GM19238 (cell line): Measurements from ENCODE around the gene GLDC.
"Not testable (repeated sequence)": the region's sequence is repeated elsewhere in the genome, so short reads cannot be mapped to it uniquely, and the experiment has no call there.

ENCODE experiments used
- DNase-seq: peaks from one replicate; pipeline ENCODE4 v3.0.0; 2011; ENCODE audit warnings: low spot score; ENCODE audit not compliant: insufficient read length

GLDC gene

DNA sequence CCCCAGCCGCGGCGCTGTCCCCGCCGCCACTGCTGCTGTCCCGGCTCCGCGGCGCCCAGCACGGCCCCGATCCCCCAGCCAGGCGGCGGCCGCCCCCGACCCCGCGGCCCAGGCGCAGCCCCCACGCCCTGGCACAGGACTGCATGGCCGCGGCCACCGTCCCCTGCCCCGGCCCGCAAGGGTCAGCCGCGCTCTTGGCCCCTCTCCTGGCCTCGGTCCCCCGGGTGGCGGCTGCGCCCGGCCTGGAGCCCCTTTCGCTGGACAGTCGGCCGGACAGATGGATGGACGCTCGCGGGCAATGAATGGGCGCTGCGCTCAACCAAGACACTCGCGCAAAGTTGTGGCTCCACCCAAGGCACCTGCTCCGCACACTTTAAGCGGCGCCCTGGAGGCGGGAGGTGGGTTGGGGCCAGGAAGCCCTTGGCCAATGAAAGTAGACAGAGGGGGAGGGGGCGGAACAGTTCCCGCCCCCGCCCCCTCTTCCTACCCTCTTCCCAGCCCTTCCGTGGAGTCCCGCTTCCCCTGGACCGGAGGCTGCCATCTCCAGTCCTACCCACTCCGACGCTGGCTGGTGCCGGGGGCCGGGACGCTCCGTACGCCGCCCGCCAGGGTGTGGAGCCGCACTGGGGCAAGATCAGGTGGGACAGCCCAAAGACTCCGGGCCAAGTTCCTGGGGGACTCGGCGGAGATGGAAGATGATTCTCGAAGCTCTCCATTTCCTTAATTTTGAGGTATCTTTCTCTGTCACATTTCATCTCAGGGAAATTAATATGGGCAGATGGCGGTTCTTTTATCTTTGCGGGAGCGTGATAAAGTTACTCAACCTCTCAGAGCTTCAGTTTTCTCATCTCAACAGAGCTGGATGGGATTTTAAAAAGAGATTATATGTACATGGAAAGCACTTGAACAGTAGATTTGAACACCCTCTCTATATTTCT lies at the start of gene GLDC:
Gene GLDC, minus strand, starts transcription at position 375 of the 938 bp plus-strand sequence. Its CDS starts 230 bp downstream, at position 145.
- DNase-seq = peak; percentile 89

DNA sequence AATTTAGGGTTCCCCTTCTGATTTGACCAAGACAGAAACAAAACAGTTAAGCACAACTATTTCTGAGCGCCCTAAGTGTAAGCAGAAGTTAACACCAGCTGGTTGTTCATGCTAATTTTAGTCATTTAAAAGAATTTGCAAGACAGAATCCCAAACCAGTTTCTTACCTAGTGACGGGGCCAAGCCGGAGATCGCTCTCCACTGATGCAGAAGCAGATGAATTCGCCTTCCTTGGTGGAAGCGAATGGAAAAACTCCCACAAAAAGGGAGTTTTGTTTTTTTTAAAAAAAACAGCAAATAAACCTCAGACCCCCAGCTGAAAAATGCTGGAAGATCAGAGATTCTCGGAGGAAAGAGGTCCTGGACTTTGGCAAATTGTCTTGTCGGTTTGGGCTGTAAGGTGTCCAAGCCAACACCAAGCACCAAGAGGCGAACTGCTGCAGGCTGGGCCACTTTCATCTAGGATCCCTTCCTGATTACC lies 47.4 kb upstream of the GLDC start:
- no peak for DNase-seq

GRCh38 chr9:6692433-6692832 lies 46.9 kb upstream of the GLDC start:
- DNase-seq = no peak

DNA sequence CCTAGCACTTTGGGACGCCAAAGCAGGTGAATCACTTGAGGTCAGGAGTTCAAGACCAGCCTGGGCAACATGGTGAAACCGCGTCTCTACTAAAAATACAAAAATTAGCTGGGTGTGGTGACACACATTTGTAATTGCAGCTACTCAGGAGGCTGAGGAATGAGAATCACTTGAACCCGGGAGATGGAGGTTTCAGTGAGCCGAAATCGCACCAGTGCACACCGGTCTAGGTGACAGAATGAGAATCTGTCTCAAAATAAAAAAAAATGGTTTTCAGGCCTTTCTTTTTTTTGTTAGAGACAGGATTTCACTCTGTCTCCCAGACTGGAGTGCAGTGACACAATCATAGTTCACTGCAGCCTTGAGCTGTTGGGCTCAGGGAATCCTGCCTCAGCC lies 45.1 kb upstream of the GLDC start:
- not testable (repeated sequence) for DNase-seq

- no peak for DNase-seq
These were observed 44.6 kb upstream of the GLDC start for GRCh38 chr9:6689893-6690674.

- DNase-seq = no peak
These were observed 41.7 kb upstream of the GLDC start for GRCh38 chr9:6687180-6687579.

- DNase-seq = no peak
These were observed 40.9 kb upstream of the GLDC start for GRCh38 chr9:6686396-6686795.

DNA sequence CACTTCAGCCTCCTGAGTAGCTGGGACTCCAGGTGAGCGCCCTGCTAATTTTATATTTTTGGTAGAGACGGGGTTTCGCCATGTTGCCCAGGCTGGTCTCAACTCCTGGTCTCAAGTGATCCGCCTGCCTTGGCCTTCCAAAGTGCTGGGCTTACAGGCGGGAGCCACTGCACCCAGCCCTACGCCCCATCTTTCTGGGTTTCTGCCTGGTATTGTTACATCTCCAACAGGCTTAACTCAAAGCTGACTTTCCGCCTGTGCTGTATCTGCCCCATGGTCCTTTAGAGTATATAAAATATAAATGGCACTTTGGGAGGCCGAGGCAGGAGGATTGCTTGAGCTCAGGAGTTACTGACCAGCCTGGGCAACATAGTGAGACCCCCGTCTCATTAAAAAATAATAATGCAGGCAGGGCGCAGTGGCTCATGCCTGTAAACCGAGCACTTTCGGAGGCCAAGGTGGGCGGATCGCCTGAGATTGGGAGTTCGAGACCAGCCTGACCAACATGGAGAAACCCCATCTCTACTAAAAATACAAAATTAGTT lies 36.5 kb upstream of the GLDC start:
- DNase-seq = no peak

GRCh38 chr9:6681147-6681956 lies 35.8 kb upstream of the GLDC start:
- DNase-seq = peak; percentile 81

DNA sequence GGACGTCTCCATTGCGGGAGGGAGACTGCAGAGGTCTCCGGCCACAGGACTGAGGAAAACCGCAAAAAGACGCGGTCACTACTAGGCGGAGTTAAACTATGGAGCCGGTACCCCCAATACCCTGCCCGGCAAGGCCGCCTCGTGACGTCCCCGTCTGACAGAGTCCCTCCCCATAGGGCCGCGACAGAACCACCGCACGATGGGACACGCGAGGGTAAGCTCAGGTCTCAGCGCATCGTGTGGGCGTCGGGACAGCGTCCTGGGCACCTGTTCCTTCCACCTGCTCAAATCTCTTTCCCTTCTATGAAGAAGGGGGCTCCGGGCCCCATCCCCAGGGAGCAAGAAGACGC lies 35.2 kb upstream of the GLDC start:
- DNase-seq = peak; percentile 21

DNA sequence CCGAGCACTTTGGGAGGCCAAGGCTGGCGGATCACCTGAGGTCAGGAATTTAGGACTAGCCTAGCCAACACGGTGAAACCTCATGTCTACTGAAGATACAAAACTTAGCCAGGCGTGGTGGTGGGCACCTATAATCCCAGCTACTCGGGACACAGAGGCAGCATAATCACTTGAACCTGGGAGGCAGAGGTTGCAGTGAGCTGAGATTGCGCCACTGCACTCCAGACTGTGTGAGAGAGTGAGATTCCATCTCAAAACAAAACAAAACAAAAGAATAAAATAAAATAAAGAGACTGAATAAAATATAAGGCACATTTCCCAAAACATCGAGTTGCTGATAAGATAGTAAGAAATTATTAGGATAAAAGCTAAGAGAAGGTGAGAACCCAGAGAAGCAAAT lies 32.3 kb upstream of the GLDC start:
- DNase-seq = no peak

DNA sequence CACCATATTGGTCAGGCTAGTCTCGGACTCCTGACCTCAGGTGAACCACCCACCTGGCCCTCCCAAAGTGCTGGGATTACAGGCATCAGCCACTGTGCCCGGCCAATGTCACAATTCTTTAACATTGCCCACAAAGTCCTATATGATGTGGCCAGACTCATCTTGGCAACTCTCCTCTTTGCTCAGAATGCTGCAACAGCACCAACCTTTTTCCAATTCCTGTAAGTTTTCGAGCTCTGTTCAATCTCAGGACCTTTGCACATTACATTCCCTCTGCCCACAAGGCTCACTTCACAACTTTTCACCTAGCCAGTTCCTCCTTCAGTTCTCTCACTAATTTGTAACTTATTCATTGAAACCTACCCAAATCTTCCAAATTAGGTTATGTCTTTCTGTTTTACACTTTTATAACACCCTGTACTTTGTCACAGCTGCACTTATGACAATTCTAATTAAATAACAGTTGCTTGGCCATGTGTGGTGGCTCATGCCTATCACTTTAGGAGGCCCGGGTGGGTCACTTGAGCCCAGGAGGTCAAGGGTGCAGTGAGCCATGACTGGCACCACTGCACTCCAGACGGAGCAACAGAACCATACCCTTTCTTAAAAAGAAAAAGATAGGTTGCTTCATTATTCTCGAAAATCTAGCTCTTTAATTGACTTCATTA lies 30.9 kb upstream of the GLDC start:
- DNase-seq = no peak

- DNase-seq = no peak
These were observed 29.7 kb upstream of the GLDC start for GRCh38 chr9:6675268-6675667.

GRCh38 chr9:6673326-6674025 lies 27.9 kb upstream of the GLDC start:
- DNase-seq = peak; percentile 13

GRCh38 chr9:6672118-6672517 lies 26.6 kb upstream of the GLDC start:
- no peak for DNase-seq

DNA sequence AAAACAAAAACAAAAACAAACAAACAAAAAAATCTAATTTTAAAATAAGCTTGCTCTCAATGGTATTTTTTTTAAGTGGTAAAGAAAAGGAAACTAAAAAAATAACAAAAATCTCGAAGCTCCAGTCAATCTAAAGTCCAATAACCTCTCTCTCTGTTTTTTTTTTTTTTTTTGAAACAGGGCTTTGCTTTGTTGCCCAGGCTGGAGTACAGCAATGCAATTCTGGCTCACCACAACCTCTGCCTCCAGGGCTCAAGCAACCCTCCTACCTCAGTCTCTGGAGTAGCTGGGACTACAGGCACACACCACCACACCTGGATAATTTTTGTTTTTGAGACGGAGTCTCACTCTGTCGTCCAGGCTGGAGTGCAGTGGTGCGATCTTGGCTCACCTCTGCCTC lies 25.9 kb upstream of the GLDC start:
- no peak for DNase-seq

DNA sequence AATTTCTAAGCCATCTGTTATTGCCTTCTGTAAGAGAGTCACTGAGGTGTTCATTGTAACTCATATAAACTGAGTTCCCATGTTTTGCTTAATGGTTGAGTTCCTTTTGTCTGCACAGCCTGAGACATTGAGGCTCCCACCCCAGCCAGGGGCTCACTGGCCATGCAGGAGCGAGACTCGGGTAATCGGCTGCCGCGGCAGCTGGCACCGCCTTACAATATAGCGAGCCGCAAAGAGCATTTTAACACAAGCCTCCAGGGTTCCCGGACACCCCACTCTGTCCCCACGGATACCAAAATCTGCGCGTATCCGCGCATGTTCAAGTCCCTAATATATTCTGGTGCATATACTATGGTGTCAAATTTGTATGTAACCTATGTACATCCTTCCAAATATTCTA lies 24.4 kb upstream of the GLDC start:
- no peak for DNase-seq

DNA sequence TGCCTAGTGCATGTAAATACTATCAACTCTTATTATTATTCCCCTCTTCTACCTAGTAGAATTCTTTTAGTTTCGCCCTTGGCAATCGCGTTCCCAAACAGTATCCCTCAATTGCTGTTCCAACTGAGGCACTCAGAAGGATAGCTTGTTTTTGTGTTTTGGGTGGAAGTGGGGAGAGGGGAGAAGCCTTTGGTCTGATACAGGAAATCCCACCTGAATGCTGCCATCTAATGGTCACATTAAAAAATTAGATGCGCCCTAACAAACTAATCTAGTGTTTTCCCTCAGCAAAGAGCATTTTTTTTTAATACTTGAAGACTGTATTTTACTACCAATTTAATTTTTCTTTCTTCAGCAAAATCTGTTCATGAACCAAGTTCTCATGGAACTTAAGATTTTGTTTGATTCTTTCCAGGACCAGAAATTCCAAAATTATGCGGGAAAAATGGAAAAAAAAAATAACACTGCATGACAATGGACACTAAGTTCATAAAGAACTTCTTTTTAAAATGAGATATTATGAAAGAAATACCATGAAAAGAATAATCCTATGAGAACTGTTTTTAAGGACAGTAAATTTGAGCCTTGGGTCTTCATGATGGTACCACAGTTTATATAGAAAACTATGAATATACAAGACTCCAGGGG lies 22.2 kb upstream of the GLDC start:
- peak; percentile 37 for DNase-seq

- no peak for DNase-seq
These were observed 21.6 kb upstream of the GLDC start for GRCh38 chr9:6667080-6667479.

GRCh38 chr9:6665628-6666027 lies 20.1 kb upstream of the GLDC start:
- no peak for DNase-seq
